NOMO-1 treated with DMSO at 0.1 percent for 48 hours (cell line): Measurements from ENCODE around the gene TPCN1.

Experiments
- DNase-seq: peaks from one replicate; lab custom pipeline; 2025; ENCODE audit not compliant: unreplicated experiment; lab: John Stamatoyannopoulos, UW

TPCN1 gene

GRCh38 chr12:113278633-113279032 is 57.4 kb downstream of the TPCN1 start:
- no peak for DNase-seq

- no peak for DNase-seq
Observed at GRCh38 chr12:113284751-113285150, 63.5 kb downstream of the TPCN1 start.

- DNase-seq, result no peak
Observed at GRCh38 chr12:113285679-113286610, 64.7 kb downstream of the TPCN1 start.

GRCh38 chr12:113286712-113287111 is 65.4 kb downstream of the TPCN1 start:
- no peak for DNase-seq

- DNase-seq, result no peak
Observed at GRCh38 chr12:113287146-113287898, 66.1 kb downstream of the TPCN1 start.

GRCh38 chr12:113287899-113288282 is 66.6 kb downstream of the TPCN1 start:
- no peak for DNase-seq

GRCh38 chr12:113289361-113289760 is 68.1 kb downstream of the TPCN1 start:
- no peak for DNase-seq

- no peak for DNase-seq
Observed at GRCh38 chr12:113290506-113290905, 69.2 kb downstream of the TPCN1 start.

- no peak for DNase-seq
Observed at GRCh38 chr12:113291586-113291985, 70.3 kb downstream of the TPCN1 start.

GRCh38 chr12:113292091-113292490 is 70.8 kb downstream of the TPCN1 start:
- DNase-seq, result no peak

GRCh38 chr12:113292547-113292946 is 71.3 kb downstream of the TPCN1 start:
- no peak for DNase-seq

- no peak for DNase-seq
Observed at GRCh38 chr12:113293100-113293499, 71.8 kb downstream of the TPCN1 start.

GRCh38 chr12:113295886-113296556 is 74.8 kb downstream of the TPCN1 start:
- DNase-seq, result no peak

GRCh38 chr12:113296557-113297213 is 75.4 kb downstream of the TPCN1 start:
- no peak for DNase-seq

- DNase-seq, result no peak
Observed at GRCh38 chr12:113297214-113297587, 75.9 kb downstream of the TPCN1 start.

- DNase-seq, result no peak
Observed at GRCh38 chr12:113297621-113298471, 76.6 kb downstream of the TPCN1 start.

GRCh38 chr12:113298472-113298817 is 77.2 kb downstream of the TPCN1 start:
- DNase-seq, result no peak

GRCh38 chr12:113298861-113299545 is 77.7 kb downstream of the TPCN1 start:
- no peak for DNase-seq

- no peak for DNase-seq
Observed at GRCh38 chr12:113299619-113300237, 78.5 kb downstream of the TPCN1 start.
